PC-9 (cell line): ENCODE measurements around the gene OR2A2.

ENCODE experiments used
- CTCF ChIP-seq: fragments of 200-600 bp; sonication (generic); conservative IDR thresholded peaks from 2 replicates; pipeline ENCODE4 v1.6.1; 2017; ENCODE audit warnings: mixed run types, antibody characterized with exemption, mild to moderate bottlenecking, moderate library complexity
- EZH2 ChIP-seq: fragments of 200-600 bp; sonication (generic); IDR thresholded peaks from 2 replicates; pipeline ENCODE4 v1.8.0; 2017; ENCODE audit warnings: antibody characterized with exemption, low read depth

- TF ChIP-seq CTCF: no peak
- TF ChIP-seq EZH2: no peak
Observed at GRCh38 chr7:144122876-144123275, 13.5 kb downstream of the OR2A2 start, which contains the start of gene OR2A14.
